T-helper 1 cell (primary cell): Measurements from ENCODE around the gene FOXO3.
A peak's percentile ranks its signal among the peaks of the same experiment; 100 is the strongest.

ENCODE experiments used
- DNase-seq, 5 donors: peaks; one replicate each; pipeline ENCODE4 v3.0.0-alpha.2; 2012 to 2020

FOXO3 gene

GRCh38 chr6:108598305-108598863 is 37.7 kb downstream of the FOXO3 start:
- peak in 1 of 5 donors; percentile 61 for DNase-seq

GRCh38 chr6:108604156-108604555 is 43.4 kb downstream of the FOXO3 start:
- no peak for DNase-seq

- no peak for DNase-seq
Observed at GRCh38 chr6:108606250-108606690, 45.6 kb downstream of the FOXO3 start.

DNA sequence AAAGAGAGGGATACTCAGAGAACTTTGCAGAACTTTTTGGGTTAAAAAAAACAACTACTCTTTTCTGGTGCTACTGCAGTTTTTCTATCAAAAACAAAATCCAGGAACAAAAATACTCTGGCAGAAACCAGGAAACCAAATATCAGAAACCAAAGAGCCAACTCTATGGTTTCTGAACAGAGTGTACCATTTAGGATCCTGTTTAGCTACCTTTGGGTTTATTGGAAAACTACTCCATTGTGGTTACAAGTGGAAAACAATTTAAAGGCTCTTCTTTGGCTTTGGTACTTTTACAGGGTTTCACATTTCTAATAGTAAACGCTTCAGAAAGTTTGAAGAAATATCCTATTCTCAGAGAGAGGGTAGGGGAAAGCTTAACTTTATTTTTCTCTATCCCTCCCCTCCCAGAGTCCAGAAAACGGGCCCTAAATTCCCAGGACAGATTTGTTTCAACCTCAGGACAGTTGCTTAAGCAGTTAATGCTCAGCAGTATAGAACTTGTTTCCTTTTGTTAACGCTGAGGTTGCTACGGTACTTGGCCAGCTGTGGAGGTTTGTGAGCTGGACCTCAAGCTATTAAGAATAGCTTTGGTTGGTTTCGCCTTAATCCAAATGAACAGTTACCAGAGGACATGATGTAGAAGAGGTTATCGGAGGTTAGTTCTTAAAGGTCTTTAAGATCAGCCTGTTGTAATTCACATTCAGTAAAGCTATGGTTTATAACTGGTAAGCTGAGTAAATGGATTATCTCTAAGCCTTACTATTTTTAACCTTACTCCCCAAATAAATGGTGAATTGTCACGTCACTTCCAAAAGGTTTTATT is 47.9 kb downstream of the FOXO3 start:
- no peak for DNase-seq

- DNase-seq = no peak
Observed at GRCh38 chr6:108609276-108609769, 48.6 kb downstream of the FOXO3 start.

GRCh38 chr6:108610270-108610839 is 49.6 kb downstream of the FOXO3 start:
- DNase-seq = no peak

DNA sequence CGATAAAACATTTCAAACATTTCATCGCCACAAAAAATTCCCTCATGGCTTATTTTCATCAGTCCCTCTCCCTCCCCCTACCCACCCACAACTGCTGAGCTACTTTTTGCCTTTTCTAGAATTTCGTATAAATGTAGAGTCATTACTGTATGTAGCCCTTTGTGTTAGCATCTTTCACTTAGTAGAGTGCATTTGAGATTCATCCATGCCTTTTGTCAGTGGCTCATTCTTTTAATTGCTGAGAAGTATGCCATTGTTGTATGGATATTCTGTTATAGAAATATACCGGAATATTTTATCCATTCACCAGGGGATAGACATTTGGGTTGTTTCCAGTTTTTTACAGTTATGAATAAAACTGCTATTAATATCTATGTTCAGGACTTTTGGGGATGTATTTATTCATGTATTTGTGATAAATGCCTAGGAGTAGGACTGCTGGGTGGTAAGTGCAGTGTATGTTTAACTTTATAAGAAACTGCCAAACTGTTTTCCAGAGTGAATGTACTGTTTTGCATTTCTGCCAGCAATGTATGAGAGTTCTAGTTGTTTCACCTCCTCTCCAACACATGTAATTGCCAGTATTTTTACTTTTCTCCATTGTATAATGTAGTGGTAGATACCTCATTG is 50.4 kb downstream of the FOXO3 start:
- no peak for DNase-seq

GRCh38 chr6:108612852-108613251 is 52.1 kb downstream of the FOXO3 start:
- DNase-seq = no peak

GRCh38 chr6:108616544-108616943 is 55.8 kb downstream of the FOXO3 start:
- DNase-seq = no peak

- DNase-seq = no peak
Observed at GRCh38 chr6:108616973-108617372, 56.3 kb downstream of the FOXO3 start.

DNA sequence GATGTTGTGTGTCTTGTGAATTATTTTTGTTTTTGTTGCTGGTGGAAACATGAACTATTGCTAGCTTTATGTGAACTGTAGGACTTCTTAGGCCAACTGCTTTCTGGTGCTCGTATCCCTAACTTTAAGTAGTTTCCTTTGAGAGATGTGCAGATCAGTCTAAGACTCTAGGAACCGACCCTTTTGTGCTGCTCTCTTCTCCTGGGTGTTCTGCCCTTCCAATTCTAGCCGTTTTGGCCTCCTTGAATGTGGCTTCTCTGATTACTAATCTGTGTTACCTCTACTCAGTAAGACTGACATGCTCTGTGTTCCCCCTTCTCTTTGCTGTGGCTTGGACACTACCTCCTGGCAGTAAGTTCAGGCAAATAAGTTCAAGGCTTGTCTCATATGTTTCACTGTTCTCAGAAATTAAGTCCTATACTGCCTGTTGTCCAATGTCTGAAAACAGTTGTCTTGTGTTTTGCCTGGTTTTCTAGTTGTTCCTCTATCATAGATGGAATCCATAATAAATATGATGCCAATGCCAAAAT is 58.0 kb downstream of the FOXO3 start:
- DNase-seq = no peak

DNA sequence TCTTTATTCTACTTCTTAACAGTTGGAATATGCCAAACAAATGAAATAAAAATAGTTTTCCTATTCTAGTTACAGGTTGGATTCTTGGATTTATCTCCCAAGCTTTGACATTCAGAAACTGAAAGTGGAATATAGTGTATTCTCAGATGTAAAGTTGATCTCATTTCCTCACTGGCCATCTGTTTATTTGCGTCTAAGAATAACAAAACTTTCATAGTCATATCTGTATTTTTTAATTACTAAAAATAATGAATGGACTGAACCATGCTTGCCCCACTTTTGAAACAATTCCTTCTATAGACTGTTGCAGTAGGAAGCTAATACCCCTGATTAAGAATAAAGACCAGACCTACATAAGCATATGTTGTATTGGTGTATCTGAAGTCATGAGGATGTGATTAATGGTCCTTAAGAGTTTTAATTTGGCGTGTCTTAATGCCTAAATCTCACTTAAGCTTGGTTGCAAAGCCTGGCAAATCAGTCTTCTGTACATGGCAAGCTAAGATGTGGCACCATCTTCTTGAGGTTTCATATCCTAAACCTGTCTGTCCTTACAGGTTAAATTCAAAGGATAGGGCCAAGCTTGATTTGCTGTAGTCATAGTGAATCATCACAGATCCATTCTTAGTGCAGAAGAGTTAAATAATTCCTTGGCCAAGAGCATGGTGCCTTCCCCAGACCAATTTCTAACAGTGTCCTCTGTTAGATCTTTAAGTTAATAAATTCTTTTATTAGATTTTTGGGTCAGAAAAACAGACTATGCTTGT is 58.9 kb downstream of the FOXO3 start:
- no peak for DNase-seq

DNA sequence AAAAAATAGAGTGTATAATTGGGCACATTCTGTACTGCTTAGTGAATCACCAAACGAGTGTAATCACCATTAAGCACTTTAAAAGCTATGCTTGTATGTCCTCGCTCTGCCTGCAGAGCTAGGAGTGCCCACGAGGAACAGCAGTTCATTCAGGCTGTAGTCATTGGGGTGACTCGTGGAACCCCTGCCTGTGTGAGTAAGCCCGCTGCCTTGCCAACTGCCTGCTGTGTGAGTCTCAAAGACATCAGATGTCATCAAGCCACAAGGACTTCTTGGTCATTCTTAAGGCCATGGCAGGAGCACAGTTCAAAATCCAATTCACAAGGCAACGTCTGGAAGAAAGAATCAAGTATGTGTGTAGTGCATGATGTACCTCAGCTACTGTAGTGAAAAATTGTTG is 60.4 kb downstream of the FOXO3 start:
- DNase-seq = no peak

- DNase-seq = no peak
Observed at GRCh38 chr6:108622641-108623298, 62.1 kb downstream of the FOXO3 start.

GRCh38 chr6:108623995-108624394 is 63.3 kb downstream of the FOXO3 start:
- DNase-seq = no peak

DNA sequence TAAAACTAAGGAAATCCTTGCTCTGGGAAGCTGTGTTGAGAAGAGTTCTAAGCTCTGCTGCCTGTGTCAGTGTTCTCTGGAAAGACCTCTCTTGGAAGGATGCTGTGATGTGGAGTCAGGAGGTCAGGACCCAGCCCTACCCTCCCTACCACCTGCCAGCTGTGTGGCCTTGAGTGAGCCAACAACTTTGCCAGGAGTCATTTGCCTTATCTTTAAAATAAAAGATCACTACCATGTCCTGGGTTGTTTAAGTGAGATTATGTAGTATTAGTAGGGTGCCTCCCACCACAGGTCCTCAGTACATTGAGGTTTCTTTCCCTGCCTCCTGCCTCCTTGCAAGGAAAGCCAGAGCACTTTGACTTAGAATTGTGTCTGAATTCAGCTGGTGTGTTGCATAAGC is 64.9 kb downstream of the FOXO3 start:
- DNase-seq = no peak

- DNase-seq = no peak
Observed at GRCh38 chr6:108626777-108627176, 66.1 kb downstream of the FOXO3 start.

DNA sequence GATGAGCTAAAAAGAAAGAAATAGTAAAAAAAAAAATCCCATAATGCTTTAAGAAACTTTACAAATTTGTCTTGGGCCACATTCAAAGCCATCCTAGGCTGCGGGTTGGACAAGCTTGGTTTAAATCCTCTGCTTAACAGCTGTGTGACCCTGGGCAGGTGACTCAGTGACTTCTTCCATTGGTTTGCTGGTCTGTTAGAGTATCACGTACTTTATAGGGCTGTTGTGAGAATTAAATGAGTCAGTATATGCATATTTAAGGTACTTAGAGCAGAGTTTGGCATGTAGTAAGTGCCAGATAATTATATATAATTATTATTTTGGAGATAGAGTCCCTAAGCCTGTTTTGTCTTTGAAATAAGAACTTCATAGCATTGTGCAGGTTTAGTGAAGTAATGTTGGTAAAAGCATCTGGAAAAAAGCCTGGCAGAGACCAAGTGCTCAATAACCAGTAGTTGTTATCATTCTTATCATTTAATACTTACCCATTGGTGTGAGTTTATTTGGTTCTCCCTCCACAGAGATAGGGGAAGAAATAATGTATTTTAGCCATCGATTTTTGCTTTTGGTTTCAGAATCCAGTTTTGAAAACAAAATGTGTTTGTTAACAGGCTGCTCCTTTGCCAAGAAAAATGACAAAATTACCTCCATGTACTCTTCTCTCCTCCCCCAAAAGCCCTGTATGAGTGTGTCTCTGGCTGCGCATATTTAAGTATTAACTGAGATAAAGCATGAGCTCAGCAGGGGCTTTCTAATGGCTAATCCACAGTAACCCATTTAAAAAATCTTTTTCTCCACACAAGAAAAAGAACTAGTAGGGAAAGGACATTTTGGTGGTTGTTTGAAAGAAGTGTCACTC is 67.2 kb downstream of the FOXO3 start:
- no peak for DNase-seq

- DNase-seq = peak in 1 of 5 donors; percentile 48
Observed at GRCh38 chr6:108630050-108630714, 69.5 kb downstream of the FOXO3 start.

DNA sequence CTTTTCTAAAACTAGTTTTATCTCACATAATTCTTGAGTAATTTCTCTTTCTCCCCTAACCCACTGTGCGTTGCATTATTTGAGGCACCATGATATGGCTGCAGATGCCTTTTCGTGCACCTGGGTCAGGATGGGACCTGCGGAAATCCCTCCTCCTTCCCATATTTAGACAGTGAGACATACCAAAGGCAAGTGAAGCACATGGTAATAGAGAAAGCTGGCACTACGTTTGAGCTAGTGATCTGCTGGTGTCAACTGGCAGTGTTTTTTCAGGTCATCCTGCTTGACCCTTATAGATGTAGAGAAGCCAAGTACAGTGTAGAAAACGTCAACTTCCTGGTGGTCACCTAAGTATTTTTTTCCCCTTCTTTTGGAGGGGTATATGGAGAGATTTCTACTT is 71.7 kb downstream of the FOXO3 start:
- no peak for DNase-seq
